ENCODE measurements around the gene CCNB2.

GRCh38 chr15:59153466-59153865, 48.5 kb downstream of the CCNB2 start:
- TF ChIP-seq ZFX (IDR thresholded peaks at IDR 0.05) = no peak
- no peak for TF ChIP-seq CTCF (conservative IDR thresholded peaks at IDR 0.05)
